KMS-11 (cell line): ENCODE results near the gene ARHGEF37.

Experiments used
- H2AFZ ChIP-seq: fragments of 200-600 bp; sonication (generic); 2 replicates; pipeline ENCODE4 v1.6.1; 2016; ENCODE audit warnings: antibody characterized with exemption, mixed run types, low read depth
- H3K27ac ChIP-seq: fragments of 200-600 bp; sonication (generic); 2 replicates; pipeline ENCODE4 v1.6.1; 2016; ENCODE audit warnings: mild to moderate bottlenecking, mixed run types
- H3K27me3 ChIP-seq: fragments of 200-600 bp; sonication (generic); 2 replicates; pipeline ENCODE4 v1.6.1; 2017; ENCODE audit warnings: mild to moderate bottlenecking, low read depth, mixed run types, moderate library complexity; ENCODE audit not compliant: insufficient read depth
- H3K36me3 ChIP-seq: fragments of 200-600 bp; sonication (generic); 2 replicates; pipeline ENCODE4 v1.6.1; 2017; ENCODE audit warnings: mild to moderate bottlenecking, mixed run types; ENCODE audit not compliant: insufficient read depth
- H3K4me1 ChIP-seq: fragments of 200-600 bp; sonication (generic); 2 replicates; pipeline ENCODE4 v1.6.1; 2016; ENCODE audit warnings: mild to moderate bottlenecking, low read depth, mixed run types; ENCODE audit not compliant: poor library complexity, severe bottlenecking
- H3K4me2 ChIP-seq: fragments of 200-600 bp; sonication (generic); 2 replicates; pipeline ENCODE4 v1.7.0; 2016; ENCODE audit warnings: mild to moderate bottlenecking, mixed run types
- H3K4me3 ChIP-seq: fragments of 200-600 bp; sonication (generic); IDR thresholded peaks from 2 replicates; pipeline ENCODE4 v1.6.1; 2017; ENCODE audit warnings: low read depth, low read length, mixed read lengths; ENCODE audit not compliant: insufficient read depth
- H3K79me2 ChIP-seq: fragments of 200-600 bp; sonication (generic); 2 replicates; pipeline ENCODE4 v1.6.1; 2016; ENCODE audit warnings: low read depth, mixed run types; ENCODE audit not compliant: insufficient read depth
- H3K9ac ChIP-seq: fragments of 200-600 bp; sonication (generic); 2 replicates; pipeline ENCODE4 v1.6.1; 2016; ENCODE audit warnings: mild to moderate bottlenecking, mixed run types
- H4K20me1 ChIP-seq: fragments of 200-600 bp; sonication (generic); 2 replicates; pipeline ENCODE4 v1.6.1; 2016; ENCODE audit warnings: mild to moderate bottlenecking, mixed run types; ENCODE audit not compliant: insufficient read depth
- TF ChIP-seq, protein P1 (sequence below): fragments of 200-600 bp; sonication (generic); conservative IDR thresholded peaks from 2 replicates; pipeline ENCODE4 v1.6.1; 2017; ENCODE audit warnings: low read depth, mild to moderate bottlenecking, antibody characterized with exemption, low read length, moderate library complexity, mixed read lengths

ARHGEF37 gene

DNA sequence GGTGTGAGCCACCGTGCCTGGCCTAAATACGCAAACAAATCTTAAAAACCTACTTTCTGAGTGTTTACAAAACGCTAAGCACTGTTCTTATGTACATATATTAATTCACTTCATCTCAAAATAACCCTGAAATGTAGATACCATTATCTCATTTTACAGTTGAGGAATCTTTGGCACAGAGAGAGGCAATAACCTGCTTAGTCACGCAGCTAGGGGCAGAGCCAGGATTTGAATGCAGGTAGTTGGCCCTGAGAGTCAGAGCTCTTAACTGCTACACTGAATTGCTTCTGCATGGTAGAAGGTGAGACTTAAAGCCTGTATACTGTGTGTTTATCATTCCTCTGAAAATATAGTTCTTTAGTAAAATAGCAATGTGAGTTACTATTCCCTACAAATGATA lies 21.9 kb downstream of the ARHGEF37 start:
- Histone ChIP-seq H3K79me2 (no peaks in the 10 kb centered on the region), H3K36me3 (no peaks in the 10 kb centered on the region), H3K27ac (no peak overlapping the region), H3K4me1 (peaks cover 7% of the 10 kb centered on the region), H3K27me3 (no peaks in the 10 kb centered on the region), H2AFZ (no peak overlapping the region), H3K9ac (no peak overlapping the region), H4K20me1 (no peaks in the 10 kb centered on the region), H3K4me2 (no peak overlapping the region), H3K4me3 (no peak overlapping the region)
- TF ChIP-seq, protein P1, sequence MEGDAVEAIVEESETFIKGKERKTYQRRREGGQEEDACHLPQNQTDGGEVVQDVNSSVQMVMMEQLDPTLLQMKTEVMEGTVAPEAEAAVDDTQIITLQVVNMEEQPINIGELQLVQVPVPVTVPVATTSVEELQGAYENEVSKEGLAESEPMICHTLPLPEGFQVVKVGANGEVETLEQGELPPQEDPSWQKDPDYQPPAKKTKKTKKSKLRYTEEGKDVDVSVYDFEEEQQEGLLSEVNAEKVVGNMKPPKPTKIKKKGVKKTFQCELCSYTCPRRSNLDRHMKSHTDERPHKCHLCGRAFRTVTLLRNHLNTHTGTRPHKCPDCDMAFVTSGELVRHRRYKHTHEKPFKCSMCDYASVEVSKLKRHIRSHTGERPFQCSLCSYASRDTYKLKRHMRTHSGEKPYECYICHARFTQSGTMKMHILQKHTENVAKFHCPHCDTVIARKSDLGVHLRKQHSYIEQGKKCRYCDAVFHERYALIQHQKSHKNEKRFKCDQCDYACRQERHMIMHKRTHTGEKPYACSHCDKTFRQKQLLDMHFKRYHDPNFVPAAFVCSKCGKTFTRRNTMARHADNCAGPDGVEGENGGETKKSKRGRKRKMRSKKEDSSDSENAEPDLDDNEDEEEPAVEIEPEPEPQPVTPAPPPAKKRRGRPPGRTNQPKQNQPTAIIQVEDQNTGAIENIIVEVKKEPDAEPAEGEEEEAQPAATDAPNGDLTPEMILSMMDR, result no peak

DNA sequence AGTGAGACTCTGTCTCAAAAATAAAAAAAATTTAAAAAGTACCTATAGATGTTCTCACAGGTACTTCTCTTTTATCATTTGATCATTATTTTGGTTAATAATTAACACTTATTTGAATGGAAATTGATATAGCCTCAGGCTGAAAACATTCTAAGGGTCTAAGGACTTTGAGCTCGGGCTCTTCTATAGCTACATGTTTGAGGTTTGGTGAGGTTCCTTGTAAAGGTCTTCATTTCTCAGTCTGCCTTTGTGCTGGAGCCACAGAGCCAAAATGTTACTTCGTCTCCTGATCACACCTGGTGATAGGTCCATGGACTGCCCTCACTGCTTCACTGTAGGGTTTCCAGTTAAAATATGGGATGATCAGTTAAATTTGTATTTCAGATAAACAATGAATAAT lies 22.6 kb downstream of the ARHGEF37 start:
- Histone ChIP-seq H3K4me3 (no peak overlapping the region), H2AFZ (no peak overlapping the region), H3K4me2 (no peak overlapping the region), H4K20me1 (no peaks in the 10 kb centered on the region), H3K4me1 (peaks cover 7% of the 10 kb centered on the region), H3K27me3 (no peaks in the 10 kb centered on the region), H3K79me2 (no peaks in the 10 kb centered on the region), H3K36me3 (no peaks in the 10 kb centered on the region), H3K9ac (no peak overlapping the region), H3K27ac (no peak overlapping the region)
- TF ChIP-seq, protein P1, result no peak

DNA sequence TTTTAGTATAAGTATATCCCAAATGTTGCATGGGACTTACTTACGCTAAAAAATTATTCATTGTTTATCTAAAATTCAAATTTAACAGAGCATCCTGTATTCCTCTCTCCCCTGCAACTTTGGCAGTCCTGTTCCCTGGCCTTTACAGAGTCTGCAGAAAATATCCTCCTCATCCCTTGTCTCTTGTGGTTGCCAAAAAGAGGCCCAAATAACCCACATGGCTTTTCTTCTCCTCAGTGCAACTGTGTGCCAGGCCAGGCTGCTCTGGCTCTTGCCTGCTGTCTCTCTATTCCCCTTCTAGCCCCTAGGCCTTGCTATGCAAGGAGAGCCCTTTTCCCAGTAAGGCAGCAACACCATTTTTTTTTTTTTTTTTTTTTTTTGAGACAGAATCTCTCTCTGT lies 23.0 kb downstream of the ARHGEF37 start:
- TF ChIP-seq, protein P1, result no peak
- H4K20me1 ChIP-seq, result no peaks in the 10 kb centered on the region
- H3K27me3 ChIP-seq, result no peaks in the 10 kb centered on the region
- H3K27ac ChIP-seq, result no peak overlapping the region
- H3K4me2 ChIP-seq, result no peak overlapping the region
- H3K9ac ChIP-seq, result no peak overlapping the region
- H3K79me2 ChIP-seq, result no peaks in the 10 kb centered on the region
- no peak overlapping the region for H2AFZ ChIP-seq
- peaks cover 7% of the 10 kb centered on the region for H3K4me1 ChIP-seq
- no peaks in the 10 kb centered on the region for H3K36me3 ChIP-seq
- no peak overlapping the region for H3K4me3 ChIP-seq

DNA sequence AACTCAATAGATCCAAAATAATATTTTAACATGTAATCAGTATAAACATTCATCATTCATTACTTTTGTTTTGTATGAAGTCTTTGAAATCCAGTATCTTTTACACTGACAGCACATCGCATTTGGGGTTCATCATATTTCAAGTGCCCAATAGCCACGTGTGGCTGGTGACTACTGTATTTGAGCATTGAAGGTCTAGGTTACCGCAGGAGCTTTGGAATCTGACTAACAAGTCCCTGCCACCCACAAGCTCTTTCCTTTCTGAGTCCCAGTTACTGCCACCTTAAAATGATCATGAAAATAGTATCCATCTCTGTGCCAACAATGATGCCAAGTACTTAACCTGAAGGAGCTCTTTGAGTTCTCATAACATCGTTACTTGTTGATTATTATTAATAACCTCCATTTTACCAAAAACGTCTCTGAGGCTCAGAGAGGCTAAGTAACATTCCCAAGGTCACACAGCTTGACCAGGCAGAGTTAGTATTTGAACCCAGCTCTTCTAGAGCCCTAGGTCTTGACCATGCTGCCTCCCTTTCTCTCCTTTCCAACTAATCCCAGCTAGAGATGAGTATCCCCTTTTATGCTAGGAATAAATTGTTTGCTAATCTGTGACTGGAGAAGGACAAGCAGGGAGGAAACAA lies 24.2 kb downstream of the ARHGEF37 start:
- Histone ChIP-seq H3K36me3 (no peaks in the 10 kb centered on the region), H3K4me1 (peaks cover 7% of the 10 kb centered on the region), H3K79me2 (no peaks in the 10 kb centered on the region), H2AFZ (no peak overlapping the region), H3K4me3 (no peak overlapping the region), H3K27ac (no peak overlapping the region), H3K27me3 (no peaks in the 10 kb centered on the region), H3K4me2 (no peak overlapping the region), H3K9ac (no peak overlapping the region), H4K20me1 (no peaks in the 10 kb centered on the region)
- TF ChIP-seq, protein P1, result no peak
